Activated CD4-positive, alpha-beta T cell treated with anti-CD3 and anti-CD28 coated beads, Interleukin-2, amount 50 U/mL, for 24 hours (primary cell): ENCODE measurements around the gene SLC38A2.
"Not testable (repeated sequence)": the region's sequence is repeated elsewhere in the genome, so short reads cannot be mapped to it uniquely, and the experiment has no call there.

Experiments
- DNase-seq, 2 donors: peaks; one replicate each; pipeline ENCODE4 v3.0.0-alpha.2; 2020; ENCODE audit warnings: low read depth in 1 of 2, low spot score in 1 of 2

The SLC38A2 gene

GRCh38 chr12:46325075-46325474, 47.5 kb downstream of the SLC38A2 start:
- DNase-seq: not testable (repeated sequence)

GRCh38 chr12:46320731-46321130, 51.8 kb downstream of the SLC38A2 start:
- DNase-seq: no peak

- DNase-seq: no peak
These were observed 54.5 kb downstream of the SLC38A2 start for GRCh38 chr12:46318037-46318436.
